ENCODE results near the gene DEFB129.

Gene DEFB129

DNA sequence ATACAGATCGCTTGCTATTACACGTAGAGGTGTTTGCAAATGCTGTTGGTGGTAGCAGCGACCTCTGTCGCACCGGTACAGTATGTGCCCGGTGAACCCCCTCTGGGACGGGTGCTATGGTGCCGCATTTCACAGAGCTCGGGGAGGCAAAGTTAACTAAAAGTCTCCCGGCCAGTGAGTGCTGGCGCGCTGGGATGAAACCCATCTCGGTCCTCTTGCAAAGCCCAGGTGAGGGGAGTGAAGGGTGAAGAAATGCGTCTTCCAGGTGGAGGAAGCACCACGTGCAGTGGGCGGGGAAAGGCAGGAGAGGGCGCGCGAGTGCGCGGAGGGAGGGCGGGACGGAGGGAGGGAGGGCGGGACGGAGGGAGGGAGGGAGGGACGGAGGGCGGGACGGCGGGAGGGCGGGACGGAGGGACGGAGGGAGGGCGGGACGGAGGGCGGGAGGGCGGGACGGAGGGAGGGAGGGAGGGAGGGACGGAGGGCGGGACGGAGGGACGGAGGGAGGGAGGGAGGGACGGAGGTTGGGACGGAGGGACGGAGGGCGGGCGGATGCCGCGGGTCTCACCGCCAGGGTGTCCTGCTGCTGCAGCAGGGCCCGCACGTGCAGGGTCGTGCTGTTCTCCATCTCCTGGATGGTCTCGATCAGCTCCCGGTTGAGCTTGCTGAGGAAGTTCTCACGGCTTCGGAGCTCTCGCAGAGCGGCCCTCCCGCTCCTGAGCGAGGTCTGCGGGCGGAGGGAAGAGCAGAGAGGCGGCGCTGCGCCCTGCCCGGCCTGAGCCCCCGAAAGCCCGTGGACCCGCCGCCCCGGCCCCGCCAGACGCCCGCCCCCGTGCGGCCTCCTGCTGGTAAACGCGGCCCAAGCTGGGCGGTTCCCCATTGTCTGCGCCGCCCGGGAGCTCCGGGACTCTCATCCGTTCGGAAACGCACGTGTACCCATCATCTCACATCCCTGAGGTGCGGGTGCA, 51.8 kb downstream of the DEFB129 start:
- Histone ChIP-seq H3K79me2 (ENCODE audit: low read length) (no peaks in the 10 kb centered on the region), H3F3A (ENCODE audit: insufficient read depth, low read length) (no peaks in the 10 kb centered on the region), H3K36me3 (replicated peaks; ENCODE audit: insufficient read depth, low read length) (no peaks in the 10 kb centered on the region), H2AFZ (ENCODE audit: low read length) (no peak overlapping the region), H3K4me3 (ENCODE audit: low read length) (no peak overlapping the region), H3K27me3 (replicated peaks; ENCODE audit: insufficient read depth, low read length) (no peaks in the 10 kb centered on the region), H3K4me2 (ENCODE audit: low read depth, low read length) (no peak overlapping the region), H3K27ac (ENCODE audit: low read length) (no peak overlapping the region), H3K9me2 (replicated peaks; ENCODE audit: insufficient read depth, low read length) (no peaks in the 10 kb centered on the region), H3K4me1 (ENCODE audit: low read length) (no peaks in the 10 kb centered on the region), H3K9ac (ENCODE audit: low read length) (no peak overlapping the region), H3K9me3 (replicated peaks; ENCODE audit: insufficient read depth, low read length) (no peaks in the 10 kb centered on the region), H4K20me1 (ENCODE audit: insufficient read depth, low read length) (no peaks in the 10 kb centered on the region)
- no peak for DNase-seq
- TF ChIP-seq EZH2 (optimal IDR thresholded peaks at IDR 0.05; ENCODE audit: low read depth, low read length) (no peak), EZH2phosphoT487 (IDR thresholded peaks at IDR 0.05; ENCODE audit: low read length) (no peak)
- TF ChIP-seq, protein P1, sequence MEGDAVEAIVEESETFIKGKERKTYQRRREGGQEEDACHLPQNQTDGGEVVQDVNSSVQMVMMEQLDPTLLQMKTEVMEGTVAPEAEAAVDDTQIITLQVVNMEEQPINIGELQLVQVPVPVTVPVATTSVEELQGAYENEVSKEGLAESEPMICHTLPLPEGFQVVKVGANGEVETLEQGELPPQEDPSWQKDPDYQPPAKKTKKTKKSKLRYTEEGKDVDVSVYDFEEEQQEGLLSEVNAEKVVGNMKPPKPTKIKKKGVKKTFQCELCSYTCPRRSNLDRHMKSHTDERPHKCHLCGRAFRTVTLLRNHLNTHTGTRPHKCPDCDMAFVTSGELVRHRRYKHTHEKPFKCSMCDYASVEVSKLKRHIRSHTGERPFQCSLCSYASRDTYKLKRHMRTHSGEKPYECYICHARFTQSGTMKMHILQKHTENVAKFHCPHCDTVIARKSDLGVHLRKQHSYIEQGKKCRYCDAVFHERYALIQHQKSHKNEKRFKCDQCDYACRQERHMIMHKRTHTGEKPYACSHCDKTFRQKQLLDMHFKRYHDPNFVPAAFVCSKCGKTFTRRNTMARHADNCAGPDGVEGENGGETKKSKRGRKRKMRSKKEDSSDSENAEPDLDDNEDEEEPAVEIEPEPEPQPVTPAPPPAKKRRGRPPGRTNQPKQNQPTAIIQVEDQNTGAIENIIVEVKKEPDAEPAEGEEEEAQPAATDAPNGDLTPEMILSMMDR (IDR thresholded peaks at IDR 0.05; ENCODE audit: low read length), result no peak

Data from MM.1S (cell line).